ENCODE measurements around the gene KRT23.
A peak's percentile ranks its signal among the peaks of the same experiment; 100 is the strongest.

The KRT23 gene

DNA sequence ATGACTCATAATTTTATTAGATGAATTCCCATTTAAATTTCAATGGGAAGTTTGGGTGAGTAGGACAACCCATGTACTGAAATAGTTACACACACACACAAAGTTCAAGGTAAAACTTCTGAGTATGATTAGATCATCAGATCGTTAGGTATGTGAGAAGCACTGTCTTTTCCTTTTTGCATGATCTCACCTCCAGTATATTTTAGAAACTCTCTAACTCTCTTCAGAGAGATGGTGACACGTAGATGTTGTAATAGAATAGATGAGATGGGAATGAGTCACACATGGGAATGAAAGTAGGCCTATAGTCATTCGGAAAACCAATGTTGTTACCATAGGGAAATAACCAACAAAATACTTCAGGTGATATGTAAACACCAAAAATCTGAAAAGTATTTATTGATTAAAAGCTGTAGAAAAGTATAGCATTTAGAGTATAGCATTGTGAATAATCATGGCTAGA is 22.2 kb downstream of the KRT23 start:
- DNase-seq (ENCODE audit: low read depth) = peak; percentile 54
- H3K4me3 ChIP-seq (ENCODE audit: low read length) = no peak overlapping the region
- TF ChIP-seq, protein P1, sequence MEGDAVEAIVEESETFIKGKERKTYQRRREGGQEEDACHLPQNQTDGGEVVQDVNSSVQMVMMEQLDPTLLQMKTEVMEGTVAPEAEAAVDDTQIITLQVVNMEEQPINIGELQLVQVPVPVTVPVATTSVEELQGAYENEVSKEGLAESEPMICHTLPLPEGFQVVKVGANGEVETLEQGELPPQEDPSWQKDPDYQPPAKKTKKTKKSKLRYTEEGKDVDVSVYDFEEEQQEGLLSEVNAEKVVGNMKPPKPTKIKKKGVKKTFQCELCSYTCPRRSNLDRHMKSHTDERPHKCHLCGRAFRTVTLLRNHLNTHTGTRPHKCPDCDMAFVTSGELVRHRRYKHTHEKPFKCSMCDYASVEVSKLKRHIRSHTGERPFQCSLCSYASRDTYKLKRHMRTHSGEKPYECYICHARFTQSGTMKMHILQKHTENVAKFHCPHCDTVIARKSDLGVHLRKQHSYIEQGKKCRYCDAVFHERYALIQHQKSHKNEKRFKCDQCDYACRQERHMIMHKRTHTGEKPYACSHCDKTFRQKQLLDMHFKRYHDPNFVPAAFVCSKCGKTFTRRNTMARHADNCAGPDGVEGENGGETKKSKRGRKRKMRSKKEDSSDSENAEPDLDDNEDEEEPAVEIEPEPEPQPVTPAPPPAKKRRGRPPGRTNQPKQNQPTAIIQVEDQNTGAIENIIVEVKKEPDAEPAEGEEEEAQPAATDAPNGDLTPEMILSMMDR (conservative IDR thresholded peaks at IDR 0.05; ENCODE audit: low read depth, low read length) = no peak

DNA sequence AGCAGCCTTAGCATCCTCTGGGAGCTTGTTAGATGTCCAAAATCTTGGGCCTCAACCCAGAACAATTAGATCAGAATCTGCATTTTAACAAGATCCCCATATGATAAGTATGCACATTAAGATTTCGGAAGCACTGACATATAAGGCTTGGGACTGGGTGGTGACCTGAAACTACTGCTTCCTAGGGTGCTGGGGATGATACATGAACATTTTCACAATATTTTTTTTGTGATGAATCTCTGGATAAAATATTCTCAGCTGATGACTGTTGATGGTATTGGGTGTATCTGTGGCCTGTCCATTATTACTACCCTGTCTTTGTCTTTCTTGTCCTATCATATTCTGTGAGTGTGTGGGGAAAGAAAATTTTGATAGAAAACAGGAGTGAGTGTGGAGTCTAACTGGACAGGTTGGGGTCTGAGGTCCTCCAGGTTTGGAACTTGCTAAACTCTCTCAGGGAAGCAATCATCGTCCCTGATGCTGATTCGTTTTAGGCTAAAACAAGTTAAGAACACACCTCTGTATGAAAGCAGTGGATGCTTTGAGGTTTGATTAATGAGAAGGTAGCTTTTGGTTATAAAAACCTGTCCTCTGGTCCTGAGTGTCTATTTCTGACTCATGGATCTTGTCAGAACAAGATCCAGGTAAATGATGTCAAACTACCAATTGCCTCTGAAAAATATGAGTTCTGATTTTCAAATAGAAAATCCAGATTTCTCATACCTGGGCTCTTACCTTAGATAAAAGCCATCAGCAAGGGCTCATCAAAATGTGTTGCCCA is 23.2 kb downstream of the KRT23 start:
- DNase-seq (ENCODE audit: low read depth) = no peak
- TF ChIP-seq, protein P1 (conservative IDR thresholded peaks at IDR 0.05; ENCODE audit: low read depth, low read length) = no peak
- no peak overlapping the region for H3K4me3 ChIP-seq (ENCODE audit: low read length)

DNA sequence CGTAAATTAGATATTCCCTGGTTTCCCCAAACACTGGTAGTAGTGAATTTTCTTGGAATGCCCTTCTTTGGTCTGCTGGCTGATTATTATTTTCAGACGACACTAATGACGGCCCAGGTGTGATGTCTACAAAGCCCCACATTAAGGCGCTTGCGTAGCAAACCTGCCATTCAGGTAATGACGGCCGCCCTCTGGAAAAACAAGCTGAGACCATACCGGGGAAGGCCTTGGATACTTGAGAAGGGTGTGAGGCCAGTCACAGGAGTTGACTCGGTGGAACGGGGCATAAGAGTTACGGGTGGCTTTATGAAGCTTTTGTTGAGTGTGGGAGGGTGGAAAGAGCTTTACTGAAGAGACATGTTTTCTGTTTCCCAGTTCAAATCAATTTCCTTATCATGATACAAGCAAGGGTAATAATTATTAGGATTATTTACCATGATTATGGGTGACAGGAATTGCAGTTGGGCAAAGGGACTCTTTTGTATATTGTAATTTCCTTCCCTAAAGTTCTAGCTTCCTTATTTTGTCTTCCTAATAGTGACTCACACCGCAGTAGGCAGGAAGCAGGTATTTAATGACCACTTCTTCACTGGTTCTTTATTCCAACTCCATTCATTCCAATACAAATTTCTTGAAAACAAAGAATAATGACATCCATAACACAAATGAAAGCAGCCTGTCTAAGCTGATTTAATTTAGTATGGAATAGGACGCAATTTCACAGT is 24.8 kb downstream of the KRT23 start:
- DNase-seq (ENCODE audit: low read depth) = no peak
- H3K4me3 ChIP-seq (ENCODE audit: low read length) = no peak overlapping the region
- TF ChIP-seq, protein P1 (conservative IDR thresholded peaks at IDR 0.05; ENCODE audit: low read depth, low read length) = no peak

DNA sequence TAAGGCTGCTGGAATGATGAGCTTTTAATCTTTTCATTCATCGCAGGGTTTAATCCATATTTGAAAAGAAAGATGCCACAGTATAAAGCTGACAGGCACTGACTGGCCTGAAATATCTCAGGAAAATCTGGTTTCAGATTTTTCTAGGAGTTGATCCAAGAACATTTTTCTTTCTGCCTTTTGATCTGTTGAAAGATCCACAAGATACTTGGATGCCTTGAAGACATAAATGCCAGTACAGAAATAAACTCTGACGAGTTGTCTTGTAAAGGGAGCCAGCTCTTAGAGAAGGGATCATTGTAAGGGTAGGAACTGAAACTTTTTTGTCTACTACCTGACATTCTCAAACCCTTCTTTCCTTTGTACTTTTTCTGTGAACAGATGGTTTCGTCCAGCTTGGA is 27.0 kb downstream of the KRT23 start:
- TF ChIP-seq, protein P1 (conservative IDR thresholded peaks at IDR 0.05; ENCODE audit: low read depth, low read length) = no peak
- DNase-seq (ENCODE audit: low read depth) = no peak
- no peak overlapping the region for H3K4me3 ChIP-seq (ENCODE audit: low read length)

DNA sequence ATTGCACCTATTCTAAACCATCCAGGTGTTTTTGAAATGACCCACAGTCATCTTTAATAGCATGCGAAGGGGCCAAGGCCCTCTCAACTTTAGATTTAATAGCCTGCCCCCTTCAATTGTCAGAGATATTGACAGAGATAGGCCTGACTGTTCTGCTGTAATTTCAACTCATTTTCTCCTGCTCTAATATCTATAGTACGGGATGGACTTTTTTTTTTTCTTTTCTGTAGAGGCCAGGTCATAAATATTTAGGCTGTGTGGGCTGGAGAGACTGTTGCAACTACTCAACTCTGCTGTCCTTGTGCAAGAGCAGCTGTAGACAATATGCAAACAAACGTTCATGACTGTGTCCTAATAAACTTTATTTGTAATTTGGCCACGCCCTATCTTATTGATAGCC is 27.7 kb downstream of the KRT23 start:
- H3K4me3 ChIP-seq (ENCODE audit: low read length) = no peak overlapping the region
- no peak for DNase-seq (ENCODE audit: low read depth)
- TF ChIP-seq, protein P1 (conservative IDR thresholded peaks at IDR 0.05; ENCODE audit: low read depth, low read length) = no peak

DNA sequence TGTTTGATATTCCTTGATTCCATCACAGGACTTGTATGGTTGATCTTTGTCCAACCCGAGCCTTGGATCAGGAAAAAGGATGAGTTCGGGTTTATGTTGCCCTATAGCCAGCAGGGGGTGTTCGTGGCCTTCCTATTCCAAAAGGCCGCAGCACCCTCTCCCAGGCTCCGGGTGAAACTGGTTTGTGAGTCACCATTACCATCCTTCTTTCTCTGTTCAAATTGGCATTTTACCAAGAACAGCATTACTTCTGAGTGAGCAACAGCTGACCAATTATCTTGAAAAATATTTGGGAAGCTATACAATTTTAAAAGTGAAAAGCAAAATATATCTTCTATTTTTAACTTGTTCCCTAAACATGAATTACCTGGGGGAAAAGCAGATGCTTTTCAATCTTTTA is 28.1 kb downstream of the KRT23 start:
- H3K4me3 ChIP-seq (ENCODE audit: low read length) = no peak overlapping the region
- TF ChIP-seq, protein P1 (conservative IDR thresholded peaks at IDR 0.05; ENCODE audit: low read depth, low read length) = peak; percentile 80
- peak; percentile 86 for DNase-seq (ENCODE audit: low read depth)
